GM23248 (cell line): Measurements from ENCODE around the gene LRP1.

Source experiments
- EZH2 ChIP-seq: fragments of 200-600 bp; sonication (generic); IDR thresholded peaks from 2 replicates; pipeline ENCODE4 v1.6.1; 2018; ENCODE audit warnings: antibody characterized with exemption, mild to moderate bottlenecking; ENCODE audit not compliant: insufficient read depth, poor library complexity, severe bottlenecking
- EZH2phosphoT487 ChIP-seq: fragments of 200-600 bp; sonication (generic); IDR thresholded peaks from 2 replicates; pipeline ENCODE4 v1.6.1; 2018; ENCODE audit warnings: antibody characterized with exemption, moderate library complexity, mild to moderate bottlenecking, low read depth; ENCODE audit not compliant: insufficient read depth

- TF ChIP-seq EZH2 = no peak
- TF ChIP-seq EZH2phosphoT487 = no peak
Measured at GRCh38 chr12:57226588-57227314, 98.5 kb downstream of the LRP1 start.
